Urothelium cell line (cell line): ENCODE results near the gene ST3GAL3.
A peak's percentile ranks its signal among the peaks of the same experiment; 100 is the strongest.

ENCODE experiments used
- DNase-seq: peaks from one replicate; pipeline ENCODE4 v3.0.0; 2011; ENCODE audit warnings: low spot score, mixed read lengths
- FAIRE-seq: peaks from 2 replicates; lab custom pipeline; 2011; peaks lifted over from hg19 to GRCh38; lab: Jason Lieb, UNC

Gene ST3GAL3

DNA sequence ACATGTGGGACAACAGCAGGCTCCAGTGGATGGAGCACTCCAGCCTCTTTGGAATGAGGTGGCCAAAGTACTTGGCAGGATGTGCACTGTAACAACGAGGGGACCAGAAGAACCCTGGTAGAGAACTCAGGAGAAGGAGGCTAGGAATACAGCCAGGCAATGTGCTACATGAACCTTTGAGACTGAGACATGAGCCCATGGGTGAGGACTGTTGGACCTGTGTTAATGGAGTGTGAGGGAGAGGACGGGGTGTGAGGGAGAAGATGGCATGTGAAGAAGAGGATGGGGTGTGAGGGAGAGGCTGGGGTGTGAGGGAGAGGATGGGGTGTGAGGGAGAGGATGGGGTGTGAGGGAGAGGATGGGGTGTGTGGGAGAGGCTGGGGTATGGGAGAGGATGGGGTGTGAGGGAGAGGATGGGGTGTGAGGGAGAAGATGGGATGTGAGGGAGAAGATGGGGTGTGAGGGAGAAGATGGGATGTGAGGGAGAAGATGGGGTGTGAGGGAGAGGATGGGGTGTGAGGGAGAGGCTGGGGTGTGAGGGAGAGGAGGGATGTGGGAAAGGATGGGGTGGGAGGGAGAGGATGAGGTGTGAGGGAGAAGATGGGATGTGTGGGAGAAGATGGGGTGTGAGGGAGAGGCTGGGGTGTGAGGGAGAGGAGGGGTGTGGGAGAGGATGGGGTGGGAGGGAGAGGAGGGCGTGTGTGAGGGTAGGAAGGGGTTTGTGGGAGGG, 164.0 kb downstream of the ST3GAL3 start:
- FAIRE-seq (peak; percentile 56), DNase-seq (no peak)

DNA sequence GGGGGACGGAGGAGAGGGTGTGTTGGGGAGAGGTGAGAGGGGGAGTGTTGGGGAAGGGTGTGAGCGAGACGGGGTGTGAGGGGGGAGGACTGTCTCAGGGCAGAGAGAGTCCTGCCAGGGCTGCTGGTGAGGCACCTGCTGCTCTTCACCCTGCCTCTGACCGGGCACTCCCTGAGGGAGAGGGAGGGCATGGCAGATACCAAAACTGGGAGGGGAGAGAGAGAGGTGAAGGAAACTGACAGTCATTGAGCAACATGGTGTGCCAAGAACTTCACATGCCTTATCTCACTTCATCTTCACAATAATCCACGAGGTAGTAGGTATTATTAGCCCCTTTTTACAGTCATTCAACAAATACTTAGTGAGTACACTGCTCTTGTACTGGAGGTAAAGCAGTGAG, 164.9 kb downstream of the ST3GAL3 start:
- FAIRE-seq (no peak), DNase-seq (no peak)

DNA sequence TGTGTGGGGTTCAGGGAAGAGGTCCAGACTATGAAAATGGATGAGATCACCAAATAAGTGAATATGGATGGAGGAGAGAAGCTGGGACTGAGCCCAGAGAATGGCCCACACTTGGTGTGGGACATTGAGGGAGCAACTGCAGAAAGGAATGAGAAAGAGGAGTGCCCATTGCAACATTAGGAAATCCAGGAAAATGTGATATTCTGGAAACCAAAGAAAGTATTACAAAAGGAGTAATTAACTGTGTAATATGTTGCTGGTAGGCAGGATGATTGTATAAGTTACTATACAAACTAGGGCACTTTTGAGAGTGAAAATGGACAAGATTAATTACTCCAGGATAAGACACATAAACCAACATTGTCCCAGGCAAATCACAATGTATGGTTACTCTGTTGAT, 166.5 kb downstream of the ST3GAL3 start:
- DNase-seq (no peak), FAIRE-seq (no peak)

DNA sequence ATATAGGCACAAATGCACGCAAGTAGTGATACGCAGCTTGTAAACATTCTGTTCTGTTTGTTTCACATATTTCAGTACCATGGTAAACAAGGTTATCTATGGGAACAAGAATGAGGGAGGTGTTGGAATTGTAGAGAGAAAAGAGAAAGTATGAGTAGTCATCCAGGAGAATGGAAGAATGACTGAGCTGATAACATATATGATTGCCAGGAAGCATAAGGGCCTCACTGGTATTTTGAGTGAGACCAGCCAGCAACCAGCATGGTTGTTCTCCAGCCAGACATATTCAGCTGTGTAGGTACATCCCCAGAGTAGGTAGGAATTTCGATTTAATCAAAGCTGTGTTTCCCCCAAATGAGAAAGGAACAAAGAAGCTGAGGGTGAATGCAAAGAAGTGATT, 167.4 kb downstream of the ST3GAL3 start:
- DNase-seq (no peak), FAIRE-seq (no peak)

DNA sequence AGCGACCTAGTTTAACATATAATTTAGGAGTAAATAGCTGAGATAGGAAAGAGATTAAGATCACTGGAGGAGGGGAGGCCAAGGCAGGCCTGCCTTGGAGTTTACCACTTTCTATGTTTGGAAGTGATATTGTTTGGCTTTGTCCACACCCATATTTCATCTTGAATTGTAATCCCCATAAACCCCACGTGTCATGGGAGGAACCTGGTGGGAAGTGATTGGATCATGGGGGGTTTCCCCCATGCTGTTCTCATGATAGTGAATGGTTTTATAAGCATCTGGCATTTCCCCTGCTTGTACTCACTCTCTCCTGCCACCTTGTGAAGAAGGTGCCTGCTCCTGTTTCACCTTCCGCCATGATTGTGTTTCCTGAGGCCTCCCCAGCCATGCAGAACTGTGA, 168.0 kb downstream of the ST3GAL3 start:
- DNase-seq: no peak
- no peak for FAIRE-seq

DNA sequence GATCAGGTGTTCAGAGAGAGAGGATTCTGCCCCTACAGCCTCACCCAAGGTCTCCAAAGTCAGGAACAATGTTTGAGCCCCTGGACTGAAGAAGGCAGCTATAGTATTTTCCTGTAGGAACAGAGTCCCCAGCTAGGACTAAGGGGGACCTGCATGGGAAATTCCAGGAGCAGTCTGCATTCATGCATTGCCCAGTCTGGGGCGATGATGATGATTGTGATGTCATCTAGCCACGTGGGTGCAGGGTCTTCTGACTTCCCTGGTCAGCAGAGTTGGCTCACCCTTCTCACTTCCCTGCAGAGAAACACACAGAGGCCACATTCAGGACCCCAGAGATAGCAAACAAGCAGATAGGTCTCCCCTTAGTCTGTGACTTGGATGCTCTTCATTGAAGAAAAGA, 169.8 kb downstream of the ST3GAL3 start:
- no peak for DNase-seq
- no peak for FAIRE-seq

DNA sequence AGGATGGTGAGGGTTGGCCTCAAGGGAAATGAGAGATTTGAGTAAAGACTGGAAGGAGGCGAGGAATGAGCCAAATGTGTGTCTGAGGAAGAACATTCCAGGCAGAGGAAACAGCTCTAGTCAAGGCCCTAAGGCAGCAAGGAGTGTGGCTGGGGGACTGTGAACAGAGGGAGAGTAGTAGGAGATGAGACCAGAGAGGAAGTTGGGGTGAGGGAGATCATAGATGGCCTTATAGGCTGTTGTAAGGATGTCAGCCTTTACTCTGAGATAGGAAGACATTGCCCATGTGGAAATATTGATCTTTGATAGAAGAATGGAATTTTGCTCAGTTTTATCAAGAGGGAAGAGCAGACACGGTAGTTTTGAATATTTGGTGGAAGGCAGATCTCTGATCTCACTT, 171.1 kb downstream of the ST3GAL3 start:
- FAIRE-seq: peak; percentile 61

DNA sequence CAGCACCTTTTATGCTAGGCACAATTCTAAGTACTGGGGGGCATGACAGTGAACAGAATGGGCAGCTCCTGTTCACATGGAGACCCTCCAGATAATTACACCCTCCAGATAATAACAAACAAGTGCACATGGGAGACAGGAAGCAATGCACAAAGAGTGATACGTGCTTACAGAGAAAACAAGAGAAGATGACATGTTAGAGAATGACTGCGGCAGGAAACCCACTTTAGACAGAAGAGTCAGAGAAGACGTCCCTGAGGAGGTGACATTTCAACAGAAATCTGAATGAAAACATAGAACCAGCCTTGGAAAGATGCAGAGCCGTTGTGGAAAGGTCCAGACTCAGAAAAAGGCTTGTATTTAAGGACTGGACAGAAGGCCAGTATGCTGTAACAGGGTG, 171.5 kb downstream of the ST3GAL3 start:
- DNase-seq (no peak), FAIRE-seq (no peak)

More for the DNA sequence above, 171.1 kb downstream of the ST3GAL3 start:
- DNase-seq: no peak

DNA sequence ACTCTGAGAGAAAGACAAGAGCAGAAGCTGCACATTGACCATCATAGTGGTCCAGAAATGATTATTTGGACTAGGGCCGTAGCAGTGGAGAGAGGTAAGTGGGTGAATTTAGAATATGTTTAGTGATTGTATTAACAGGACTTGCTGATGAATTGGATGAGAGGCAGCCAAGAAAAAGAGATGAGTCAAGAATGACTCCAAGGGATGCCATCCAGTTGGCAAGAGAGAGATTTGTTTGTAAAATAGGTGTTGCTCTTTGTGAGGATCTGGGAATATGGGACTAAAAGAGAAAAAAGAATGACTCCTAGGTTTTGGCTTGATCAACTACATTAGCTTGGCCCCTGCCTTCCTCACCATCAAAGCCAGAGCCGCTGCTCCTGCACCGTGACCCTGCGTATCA, 172.1 kb downstream of the ST3GAL3 start:
- no peak for FAIRE-seq
- DNase-seq: no peak

DNA sequence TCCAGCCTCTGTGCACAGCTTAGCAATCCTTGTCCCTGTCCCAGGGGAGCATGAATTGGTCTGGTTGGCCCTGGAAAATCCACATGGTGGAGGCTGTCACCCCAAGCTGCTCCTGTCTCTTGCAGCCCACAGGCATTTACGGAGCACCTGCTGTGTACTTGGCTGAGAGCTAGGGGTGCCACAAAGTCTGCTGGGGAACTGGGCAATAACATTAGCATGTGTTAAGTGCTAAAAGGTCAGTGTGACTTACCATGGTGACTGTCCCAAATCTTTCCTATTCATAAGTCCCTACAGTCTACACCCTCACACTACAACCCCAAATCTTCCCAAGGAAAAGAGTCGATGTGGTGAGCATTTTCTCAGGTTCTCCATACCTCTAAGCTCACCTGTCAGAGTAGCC, 172.7 kb downstream of the ST3GAL3 start:
- DNase-seq (no peak), FAIRE-seq (no peak)

DNA sequence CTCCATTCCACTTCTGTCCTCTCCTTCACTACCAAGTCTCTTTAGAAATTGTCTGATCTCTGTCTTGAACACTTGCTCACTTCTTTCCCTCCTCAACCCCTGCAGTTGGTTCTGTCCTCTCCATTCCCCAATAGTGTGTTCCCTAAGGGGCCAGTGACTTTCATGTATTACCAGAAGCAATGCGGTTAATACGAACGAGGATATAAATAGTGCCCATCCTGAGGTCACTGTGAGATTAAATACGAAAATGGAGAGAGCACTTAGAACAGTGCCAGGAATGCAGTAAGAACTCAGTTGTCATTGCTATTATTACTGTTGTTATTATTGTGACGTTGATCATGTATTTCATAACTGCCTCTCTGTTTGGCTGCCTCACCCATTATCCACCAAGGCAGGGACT, 173.3 kb downstream of the ST3GAL3 start:
- FAIRE-seq: no peak
- no peak for DNase-seq

DNA sequence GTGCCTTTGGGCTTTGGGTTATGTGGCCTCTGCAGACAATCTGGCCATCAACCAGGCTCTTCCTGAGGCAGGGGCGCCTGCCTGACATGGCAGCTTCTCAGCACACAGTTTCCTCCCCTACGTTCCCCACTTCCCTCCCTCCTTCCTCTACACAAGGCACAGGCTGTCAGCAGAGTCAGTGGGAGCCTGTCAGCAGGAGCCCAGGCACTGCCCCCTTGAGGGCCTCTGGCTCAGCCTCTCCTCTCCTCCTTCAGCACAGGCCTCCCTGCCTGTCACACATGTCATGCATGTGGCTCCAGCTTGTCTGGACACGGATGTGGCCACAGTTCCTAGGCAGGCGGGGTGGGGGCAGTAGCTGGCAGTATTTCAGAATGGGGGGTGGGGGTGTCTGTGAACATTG, 174.1 kb downstream of the ST3GAL3 start:
- DNase-seq (no peak), FAIRE-seq (no peak)

DNA sequence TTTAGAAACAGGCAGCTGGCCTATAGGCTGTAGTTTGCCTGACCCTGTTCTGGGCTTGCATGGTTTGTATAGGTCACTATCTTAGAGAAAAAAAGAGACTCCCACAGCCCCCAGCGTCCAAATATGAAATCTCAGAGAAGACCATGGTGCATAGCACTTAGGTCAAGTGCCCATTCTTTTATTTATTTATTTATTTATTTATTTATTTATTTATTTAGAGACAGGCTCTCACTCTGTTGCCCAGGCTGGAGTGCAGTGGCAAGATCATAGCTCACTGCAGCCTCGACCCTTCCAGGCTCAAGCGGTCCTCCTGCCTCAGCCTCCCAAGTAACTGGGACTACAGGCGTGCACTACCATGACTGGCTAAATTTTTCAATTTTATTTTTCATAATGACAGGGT, 175.4 kb downstream of the ST3GAL3 start:
- no peak for DNase-seq
- no peak for FAIRE-seq

DNA sequence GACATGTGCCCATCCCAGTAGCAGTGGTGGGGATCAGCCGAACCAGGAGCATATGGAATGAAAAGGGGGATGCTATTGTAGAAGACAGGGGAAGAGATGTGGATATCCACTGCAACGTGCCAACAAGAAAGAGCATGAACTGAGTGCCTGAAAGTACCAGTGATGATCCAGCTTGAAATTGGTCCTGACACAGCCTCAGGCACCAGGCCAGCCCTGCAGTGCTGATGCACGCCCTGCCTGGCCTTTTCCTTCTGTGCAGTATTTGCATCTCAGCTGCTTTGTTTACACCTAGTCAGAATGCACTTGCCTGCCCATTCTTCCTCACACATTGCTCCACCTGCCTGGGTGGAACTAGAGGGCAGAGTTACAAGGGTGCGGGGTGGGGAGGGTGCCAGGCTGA, 176.0 kb downstream of the ST3GAL3 start:
- FAIRE-seq: peak; percentile 40

DNA sequence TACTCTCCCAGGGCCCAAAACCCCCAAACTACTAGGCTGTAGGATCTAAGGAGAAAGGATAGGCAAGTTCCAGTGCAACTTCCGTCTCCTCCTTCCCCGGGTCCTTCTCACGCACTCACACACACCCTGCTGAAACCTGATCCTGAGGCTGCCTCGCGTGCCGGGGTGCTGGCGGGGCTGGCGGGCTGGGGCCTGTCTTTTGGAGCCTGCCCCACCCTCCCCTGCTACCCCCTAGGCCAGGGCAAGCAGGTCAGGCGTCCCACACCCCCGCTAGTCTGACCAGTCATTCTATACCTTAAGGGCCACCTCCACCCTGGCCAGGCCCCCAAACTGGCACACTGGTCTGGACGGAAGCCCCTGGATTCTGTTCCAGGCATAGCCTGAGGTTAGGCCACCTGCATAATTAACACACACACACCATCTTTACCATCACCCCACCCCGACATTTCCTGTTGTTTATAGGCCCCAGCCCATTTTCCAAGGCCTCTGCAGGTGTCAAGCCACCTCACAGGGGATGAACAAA, 178.0 kb downstream of the ST3GAL3 start:
- FAIRE-seq (no peak), DNase-seq (no peak)

More for the DNA sequence above, 176.0 kb downstream of the ST3GAL3 start:
- DNase-seq: no peak

DNA sequence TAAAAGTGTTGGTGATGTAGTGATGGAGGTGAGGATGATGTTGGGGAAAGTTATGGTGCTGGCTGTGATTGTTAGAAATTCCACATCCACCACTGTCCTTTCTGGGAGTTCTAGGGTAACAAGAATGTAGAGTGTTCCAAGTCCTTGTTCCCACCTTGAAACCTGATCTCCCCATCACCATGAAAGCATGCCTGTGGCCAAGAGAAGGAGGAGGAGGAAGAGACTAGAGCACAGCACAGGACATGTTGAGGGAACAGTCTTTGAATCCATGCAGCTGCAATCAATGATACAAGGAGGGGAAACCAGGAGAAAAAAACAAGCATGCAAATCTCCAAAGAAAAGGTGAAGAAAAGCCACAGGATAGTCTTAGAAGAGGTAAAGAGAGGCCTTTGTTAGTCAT, 180.4 kb downstream of the ST3GAL3 start:
- DNase-seq (peak; percentile 46), FAIRE-seq (no peak)

DNA sequence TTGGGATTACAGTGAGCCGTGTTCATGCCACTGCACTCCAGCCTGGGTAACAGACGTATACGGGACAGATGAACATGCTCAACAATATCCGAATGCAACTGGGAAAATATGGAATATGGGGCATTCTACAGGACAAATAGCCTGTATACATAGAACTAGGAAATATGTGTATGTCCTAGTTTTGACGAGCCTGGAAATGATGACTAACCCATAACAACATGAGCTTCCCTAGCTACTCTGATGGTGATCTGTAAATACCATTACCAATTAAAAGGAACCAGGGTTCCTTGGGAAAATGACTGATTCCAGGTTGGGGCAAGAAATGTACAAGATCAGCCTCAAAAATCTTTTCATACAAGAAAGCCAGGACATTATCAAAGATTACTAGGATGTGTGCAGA, 183.5 kb downstream of the ST3GAL3 start:
- DNase-seq (no peak), FAIRE-seq (no peak)

DNA sequence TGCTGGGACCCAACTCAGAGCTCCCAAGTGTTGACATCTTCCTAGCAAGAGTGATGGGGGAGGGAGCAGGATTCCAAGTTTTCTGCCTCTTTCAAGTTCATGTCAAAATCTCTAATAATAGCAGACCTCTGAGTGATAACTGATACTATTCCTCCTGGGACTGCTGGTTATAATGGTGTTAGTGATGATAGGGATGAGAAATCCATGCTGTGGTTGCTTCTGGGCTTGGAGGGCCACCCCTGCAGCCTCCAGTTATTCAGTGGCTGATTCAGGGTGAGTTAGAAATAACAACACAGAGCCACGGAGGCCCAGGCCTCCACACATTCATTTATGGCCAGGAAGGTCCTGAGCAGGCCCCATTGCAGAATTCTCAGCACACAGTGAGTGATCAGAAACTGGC, 185.7 kb downstream of the ST3GAL3 start:
- no peak for DNase-seq
- FAIRE-seq: no peak

DNA sequence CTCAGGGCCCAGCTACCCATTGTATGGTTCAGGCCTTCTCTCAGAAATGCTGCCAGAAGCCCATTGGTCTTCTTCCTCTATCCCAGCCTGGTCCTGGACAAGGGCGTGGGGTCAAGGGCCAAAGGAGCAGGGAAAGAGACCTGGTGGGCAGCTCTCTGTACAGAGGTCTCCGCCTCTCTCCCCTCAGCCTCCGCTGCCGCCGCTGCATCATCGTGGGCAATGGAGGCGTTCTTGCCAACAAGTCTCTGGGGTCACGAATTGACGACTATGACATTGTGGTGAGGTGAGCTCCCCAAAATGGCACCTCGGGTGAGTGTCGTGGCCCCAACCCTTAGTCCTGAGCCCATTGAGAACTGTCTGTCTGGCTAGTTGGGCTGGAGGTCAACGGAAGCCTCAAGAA, 191.6 kb downstream of the ST3GAL3 start:
- FAIRE-seq (no peak), DNase-seq (no peak)

DNA sequence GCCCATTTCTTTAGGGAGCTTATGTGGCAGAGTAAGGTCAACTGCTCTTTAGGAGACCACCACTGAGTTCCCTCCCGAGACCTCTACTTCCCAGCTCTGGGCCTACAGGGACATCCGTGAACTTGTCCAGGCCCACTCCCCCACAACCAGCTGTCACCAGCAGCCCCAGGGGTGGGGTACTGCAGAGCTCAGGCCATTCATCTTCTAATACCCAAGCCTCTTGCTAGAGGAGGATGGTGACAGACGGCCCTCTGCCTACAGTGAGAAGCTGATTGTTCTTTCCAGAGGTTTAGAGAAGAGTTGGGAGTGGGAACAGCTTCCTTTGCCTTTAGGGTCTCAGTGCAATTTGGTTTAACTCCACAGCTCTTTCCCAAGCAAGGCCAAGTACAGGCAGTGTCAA, 193.1 kb downstream of the ST3GAL3 start:
- FAIRE-seq (no peak), DNase-seq (no peak)

DNA sequence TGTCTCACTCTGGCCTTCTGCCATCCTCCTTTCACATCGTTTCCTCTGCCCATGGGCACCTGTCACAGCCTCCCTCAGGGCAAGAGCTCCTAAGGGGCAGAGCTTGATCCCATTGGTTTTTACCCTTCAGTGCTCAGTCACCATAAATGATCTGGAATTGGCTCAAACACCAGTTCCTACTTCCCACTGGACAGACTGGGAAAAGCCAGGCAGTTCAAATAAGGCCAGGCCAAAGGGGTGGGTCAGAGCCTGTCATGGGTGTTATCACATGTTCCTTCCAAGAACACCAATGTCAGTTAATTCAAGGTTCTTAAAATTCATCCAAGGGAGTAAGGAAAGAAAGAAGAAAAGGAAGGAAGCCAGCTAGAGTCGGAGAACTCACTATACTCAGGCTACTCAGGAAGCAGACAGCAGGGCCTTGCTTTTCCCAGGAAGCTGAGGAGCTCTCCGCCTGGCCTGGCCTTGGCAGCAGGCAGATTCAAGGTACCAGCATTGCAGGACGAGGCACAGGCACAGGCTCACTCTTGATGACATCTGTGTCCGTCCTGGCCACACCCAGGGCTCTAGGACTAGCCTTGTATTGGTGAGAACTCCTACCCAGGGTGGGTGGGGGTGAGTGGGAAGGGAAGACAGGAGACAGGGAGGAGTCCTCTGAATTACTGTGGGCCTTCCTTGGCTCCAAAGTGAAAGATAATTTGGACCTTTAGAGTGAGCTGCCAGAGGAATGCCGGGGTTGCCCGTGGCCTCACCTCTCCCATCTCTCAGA, 194.0 kb downstream of the ST3GAL3 start:
- DNase-seq: no peak
- no peak for FAIRE-seq
